Activated T-helper 2 cell treated with anti-CD3 and anti-CD28 coated beads, Interferon-gamma antibody, Interleukin-2, Interleukin-4, amounts not matched to agents 10 μg/mL and 5 μg/mL and 100 μg/mL, durations not matched to agents 14 hours and 24 hours and 36 hours (primary cell): ENCODE measurements around the gene ASIC1. TPM values are rescaled to one million over a fixed set of nuclear protein-coding genes. Genes with fewer than 3 reads are reported as not detected.
A peak's percentile ranks its signal among the peaks of the same experiment; 100 is the strongest.

Experiments
- DNase-seq: peaks from one replicate; pipeline ENCODE4 v3.0.0; 2021; ENCODE audit warnings: low spot score
- H3K27ac Mint-ChIP-seq: one replicate; pipeline ENCODE4 v1.8.0; 2021; ENCODE audit warnings: mixed read lengths
- H3K27me3 Mint-ChIP-seq: one replicate; pipeline ENCODE4 v1.8.0; 2021; ENCODE audit warnings: low read depth, mixed read lengths
- H3K36me3 Mint-ChIP-seq: one replicate; pipeline ENCODE4 v1.8.0; 2021; ENCODE audit warnings: low read depth, mixed read lengths
- H3K4me1 Mint-ChIP-seq: one replicate; pipeline ENCODE4 v1.8.0; 2021; ENCODE audit warnings: low read depth, mixed read lengths
- H3K4me3 Mint-ChIP-seq: one replicate; pipeline ENCODE4 v1.8.0; 2021; ENCODE audit warnings: low read depth, mild to moderate bottlenecking, moderate library complexity, mixed read lengths
- H3K9me3 Mint-ChIP-seq: one replicate; pipeline ENCODE4 v1.8.0; 2021; ENCODE audit warnings: mixed read lengths
- intact Hi-C: fragments of 100-400 bp; cut with micrococcal nuclease; formaldehyde crosslinking; loops from one replicate; pipeline ENCODE4 v1.15.1; 2023
- total RNA-seq: library from RNA; stranded (reverse); gene quantifications from 2 replicates; pipeline ENCODE4 v1.2.3, GENCODE V29; 2022

The ASIC1 gene
- total RNA-seq, 1 donor from 2014 or later: 20.7 TPM

DNA sequence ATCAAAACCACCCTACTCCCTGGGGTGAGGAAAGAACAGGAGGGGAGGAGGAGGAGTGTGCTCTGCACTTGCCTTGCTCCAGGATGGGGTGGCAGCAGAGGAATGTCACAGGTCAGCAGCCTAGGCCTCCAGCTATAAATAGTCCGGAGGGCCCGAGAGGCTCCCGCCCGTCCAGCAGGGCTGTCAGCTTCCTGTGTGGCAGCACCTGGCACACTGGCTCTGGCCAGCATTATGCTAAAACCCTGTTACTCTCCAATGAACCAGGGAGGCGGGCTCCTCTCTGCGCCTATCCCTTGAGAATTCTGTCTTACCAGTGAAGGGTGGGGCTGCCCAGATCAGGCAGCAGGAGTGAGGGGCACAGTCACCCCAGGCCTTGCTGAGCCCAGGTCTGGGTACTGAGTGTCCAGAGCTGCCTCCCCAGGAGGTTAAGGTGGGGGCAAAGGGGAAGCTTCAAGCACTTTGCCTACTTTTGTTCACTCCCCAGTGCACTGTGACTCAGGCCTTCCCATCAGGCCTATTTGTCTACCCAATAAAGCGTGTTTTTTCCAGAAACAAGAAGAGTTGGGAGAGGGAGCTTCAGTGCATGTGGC is 53.5 kb downstream of the ASIC1 start:
- Mint-ChIP-seq H3K36me3 (peaks cover 16% of the 10 kb centered on the region), H3K27ac (peak overlapping the region; percentile 98), H3K4me3 (peak overlapping the region; percentile 99), H3K27me3 (no peaks in the 10 kb centered on the region), H3K4me1 (peaks cover 23% of the 10 kb centered on the region), H3K9me3 (no peaks in the 10 kb centered on the region)
- no peak for DNase-seq
- intact Hi-C loops: loop anchor here (1.0 kb wide), 1 partner anchor 26 kb away; the partner anchor contains the start of gene SMARCD1

DNA sequence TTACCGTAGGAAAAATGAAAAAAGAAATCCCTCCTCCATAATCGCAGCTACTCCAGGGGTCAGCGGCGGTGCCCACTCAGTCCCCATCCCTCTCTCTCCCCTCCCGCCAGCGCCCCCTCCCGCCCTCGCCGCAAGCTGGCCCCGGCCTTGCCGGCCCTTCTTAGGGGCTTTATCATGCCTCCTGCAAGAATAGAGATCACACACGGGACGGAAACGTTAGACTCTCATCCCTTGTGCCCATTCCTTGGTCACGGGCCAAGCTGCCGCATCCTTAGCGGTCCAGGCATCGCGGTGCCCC is 53.9 kb downstream of the ASIC1 start:
- intact Hi-C loops: loop anchor here (1.0 kb wide), 1 partner anchor 26 kb away; the partner anchor contains the start of gene SMARCD1

DNA sequence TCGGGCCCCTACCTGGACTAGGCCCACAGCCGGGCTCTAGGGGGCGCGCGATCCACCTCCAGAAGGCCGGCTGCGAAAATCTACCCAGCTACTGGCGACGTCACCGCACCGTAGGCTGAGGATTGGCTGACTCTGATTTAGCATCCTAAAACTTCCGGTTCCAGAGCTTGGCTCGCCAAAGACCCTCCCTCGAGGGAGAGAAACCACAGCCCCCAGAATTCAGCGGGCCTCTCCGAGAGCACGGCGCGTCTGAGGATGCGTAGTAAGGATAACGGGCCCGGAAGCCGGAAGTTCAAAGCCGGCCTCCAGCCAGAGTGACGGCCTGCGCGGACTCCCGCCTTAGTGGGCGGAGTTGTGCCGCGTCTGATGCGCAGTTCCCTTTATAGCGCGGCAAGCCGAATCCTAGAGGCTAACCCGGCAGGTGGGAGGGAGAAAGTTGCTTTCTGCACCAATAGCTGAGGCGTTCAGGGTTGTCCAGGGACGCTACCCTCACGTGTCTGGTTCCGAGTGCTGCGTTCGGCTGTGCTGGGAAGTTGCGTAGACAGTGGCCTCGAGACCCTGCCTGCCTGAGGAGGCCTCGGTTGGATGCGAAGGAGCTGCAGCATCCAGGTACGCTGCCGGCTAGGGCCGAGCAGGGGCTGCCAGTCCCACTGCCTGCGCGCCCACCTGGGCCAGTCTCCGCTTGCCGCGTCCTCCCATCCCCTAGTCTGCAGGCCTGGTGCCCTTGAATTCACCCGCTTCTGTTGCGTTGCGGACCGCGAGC is 54.5 kb downstream of the ASIC1 start, which contains the start of gene COX14:
Gene COX14 (plus strand): TSS at position 544 of the 763 bp plus-strand sequence. CDS start 7,808 bp downstream, outside the sequence.
- Mint-ChIP-seq H3K9me3 (no peaks in the 10 kb centered on the region), H3K4me3 (peak within 1 kb of the TSS; percentile 99), H3K36me3 (peaks cover 24% of the 10 kb centered on the region), H3K4me1 (peaks cover 24% of the 10 kb centered on the region), H3K27me3 (no peaks in the 10 kb centered on the region), H3K27ac (peak within 1 kb of the TSS; percentile 98)
- intact Hi-C loops: loop anchor here (1.0 to 2.0 kb wide), 3 partner anchors 27 to 289 kb away; partner anchors contain the start of genes CERS5, LARP4 and SMARCD1
- peak; percentile 99 for DNase-seq

More for the DNA sequence above, 53.9 kb downstream of the ASIC1 start:
- DNase-seq: no peak
- Mint-ChIP-seq H3K36me3 (peaks cover 19% of the 10 kb centered on the region), H3K4me1 (peaks cover 24% of the 10 kb centered on the region), H3K9me3 (no peaks in the 10 kb centered on the region), H3K4me3 (peak overlapping the region; percentile 99), H3K27ac (peak overlapping the region; percentile 98), H3K27me3 (no peaks in the 10 kb centered on the region)

DNA sequence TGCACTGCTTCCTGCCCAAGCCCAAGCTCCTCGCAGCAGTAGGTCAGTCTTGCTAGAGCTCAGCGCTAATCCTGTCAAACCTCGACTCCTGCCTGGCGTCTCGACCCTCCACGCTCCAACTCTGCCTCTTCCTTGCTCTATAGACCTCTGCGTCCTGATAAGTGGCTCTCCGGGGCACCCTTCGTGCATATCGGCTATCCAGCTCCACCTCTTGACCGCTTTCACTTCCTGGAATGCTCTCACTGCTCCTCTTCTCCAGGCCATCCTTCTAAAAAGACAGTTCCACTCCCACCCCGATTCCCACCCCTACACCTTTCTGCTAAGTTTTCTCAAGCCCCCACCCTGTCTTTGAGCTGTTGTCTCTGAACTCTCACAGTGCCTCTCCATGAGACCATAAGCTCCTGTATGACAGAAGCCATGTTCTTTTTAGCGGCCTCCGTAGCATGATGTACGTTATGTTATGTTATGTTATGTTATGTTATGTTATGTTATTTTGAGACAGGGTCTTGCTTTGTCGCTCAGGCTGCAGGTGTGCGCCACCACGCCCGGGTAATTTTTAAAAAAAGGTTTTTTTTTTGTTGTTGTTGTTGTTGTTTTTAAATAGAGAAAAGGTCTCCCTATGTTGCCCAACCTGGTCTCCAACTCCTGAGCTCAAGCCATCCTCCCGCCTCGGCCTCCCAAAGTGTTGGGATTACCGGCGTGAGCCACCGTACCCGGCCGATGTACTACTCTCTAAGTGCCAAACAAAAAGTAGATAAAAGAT is 55.2 kb downstream of the ASIC1 start:
- Mint-ChIP-seq H3K9me3 (no peaks in the 10 kb centered on the region), H3K4me3 (peak overlapping the region; percentile 99), H3K27me3 (no peaks in the 10 kb centered on the region), H3K4me1 (peaks cover 24% of the 10 kb centered on the region), H3K27ac (peak overlapping the region; percentile 98), H3K36me3 (peaks cover 29% of the 10 kb centered on the region)
- intact Hi-C loops: loop anchor here (1.0 to 2.0 kb wide), 2 partner anchors 55 to 288 kb away; partner anchors contain the start of genes CERS5 and LARP4
- DNase-seq: no peak

DNA sequence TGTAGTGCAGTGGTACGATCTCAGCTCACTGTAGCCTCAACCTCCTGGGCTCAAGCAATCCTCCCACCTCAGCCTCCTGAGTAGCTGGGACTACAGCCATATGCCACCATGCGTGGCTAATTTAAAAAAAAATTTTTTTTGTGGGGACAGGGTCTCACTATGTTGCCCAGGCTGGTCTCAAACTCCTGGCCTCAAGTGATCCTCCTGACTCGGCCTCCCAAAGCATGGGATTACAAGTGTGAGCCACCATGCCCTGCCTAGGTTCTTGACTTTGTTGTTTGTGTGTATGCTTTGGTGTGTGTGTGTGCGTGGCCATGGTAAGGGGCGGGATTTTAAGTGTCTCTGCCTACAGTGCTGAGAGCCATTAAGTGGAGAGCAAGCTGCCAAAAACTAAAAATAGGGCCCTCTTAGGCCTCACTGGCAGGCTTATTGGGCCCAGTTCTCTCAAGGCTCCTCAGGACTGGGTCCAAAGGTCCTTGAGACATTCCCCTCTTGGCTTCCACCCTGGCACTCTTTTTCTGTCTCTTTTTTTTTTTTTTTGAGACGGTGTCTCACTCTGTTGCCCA is 59.7 kb downstream of the ASIC1 start:
- H3K27me3 Mint-ChIP-seq: no peaks in the 10 kb centered on the region
- peaks cover 11% of the 10 kb centered on the region for H3K4me1 Mint-ChIP-seq
- peaks cover 50% of the 10 kb centered on the region for H3K36me3 Mint-ChIP-seq
- no peak overlapping the region for H3K27ac Mint-ChIP-seq
- H3K9me3 Mint-ChIP-seq: no peaks in the 10 kb centered on the region
- intact Hi-C loops: no loop called here
- no peak overlapping the region for H3K4me3 Mint-ChIP-seq
- DNase-seq: no peak

DNA sequence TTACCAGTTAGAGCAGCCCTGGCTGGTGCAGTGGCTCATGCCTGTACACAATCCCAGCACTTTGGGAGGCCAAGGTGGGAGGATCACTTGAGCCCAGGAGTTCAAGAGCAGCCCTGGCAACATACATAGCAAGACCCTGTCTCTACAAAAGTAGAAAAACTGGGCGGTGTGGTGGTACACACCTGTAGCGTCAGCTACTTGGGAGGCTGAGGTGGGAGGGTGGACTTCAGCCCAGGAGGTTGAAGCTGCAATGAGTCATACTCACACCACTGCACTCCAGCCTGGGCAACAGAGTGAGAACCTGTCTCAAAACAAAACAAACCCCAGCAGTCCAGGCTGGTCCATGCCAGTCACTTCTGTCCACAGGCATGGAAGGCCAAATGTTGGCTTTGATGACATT is 62.0 kb downstream of the ASIC1 start:
- no peaks in the 10 kb centered on the region for H3K27me3 Mint-ChIP-seq
- intact Hi-C loops: no loop called here
- no peak overlapping the region for H3K4me3 Mint-ChIP-seq
- peaks cover 4% of the 10 kb centered on the region for H3K4me1 Mint-ChIP-seq
- no peak for DNase-seq
- H3K27ac Mint-ChIP-seq: no peak overlapping the region
- no peaks in the 10 kb centered on the region for H3K9me3 Mint-ChIP-seq
- H3K36me3 Mint-ChIP-seq: peaks cover 57% of the 10 kb centered on the region

DNA sequence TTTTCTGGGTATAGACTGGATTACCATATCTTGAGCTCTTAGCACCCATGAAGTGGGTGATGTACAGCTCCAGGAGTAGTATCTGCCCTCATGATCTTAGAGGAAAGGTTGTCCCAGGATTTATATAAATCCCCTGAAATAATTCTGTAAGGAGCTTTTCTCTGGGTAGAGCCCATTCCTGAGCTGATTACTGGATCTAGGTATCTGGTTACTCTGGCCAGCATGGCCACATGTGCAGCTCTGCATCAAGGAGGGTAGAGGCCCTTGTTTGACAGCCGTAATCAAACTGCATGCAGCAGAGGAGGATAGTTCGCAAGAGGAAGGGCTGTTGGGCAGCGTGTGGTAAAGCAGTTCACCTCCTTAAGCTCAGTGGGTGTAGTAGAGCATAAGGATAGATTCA is 63.1 kb downstream of the ASIC1 start:
- no peaks in the 10 kb centered on the region for H3K9me3 Mint-ChIP-seq
- H3K4me1 Mint-ChIP-seq: peaks cover 9% of the 10 kb centered on the region
- intact Hi-C loops: no loop called here
- no peaks in the 10 kb centered on the region for H3K27me3 Mint-ChIP-seq
- DNase-seq: no peak
- H3K27ac Mint-ChIP-seq: no peak overlapping the region
- H3K36me3 Mint-ChIP-seq: peaks cover 63% of the 10 kb centered on the region
- H3K4me3 Mint-ChIP-seq: no peak overlapping the region

DNA sequence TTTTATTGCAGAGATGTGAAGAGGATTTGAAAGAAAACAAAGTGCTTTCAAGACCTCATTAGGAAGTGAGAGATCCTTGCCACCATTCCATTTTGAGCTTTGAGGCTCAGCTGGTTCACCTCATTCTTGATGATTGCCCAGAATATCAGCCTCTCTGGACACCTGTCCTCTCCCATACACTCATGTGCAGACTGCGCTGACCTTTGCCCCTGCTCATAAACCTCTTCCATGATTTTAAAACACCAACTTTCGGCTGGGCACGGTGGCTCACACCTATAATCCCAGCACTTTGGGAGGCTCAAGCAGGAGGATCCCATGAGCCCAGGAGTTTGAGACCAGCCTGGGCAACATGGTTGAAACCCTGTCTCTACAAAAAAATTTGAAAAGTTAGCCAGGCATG is 63.6 kb downstream of the ASIC1 start:
- H3K9me3 Mint-ChIP-seq: no peaks in the 10 kb centered on the region
- H3K27ac Mint-ChIP-seq: no peak overlapping the region
- H3K36me3 Mint-ChIP-seq: peaks cover 63% of the 10 kb centered on the region
- DNase-seq: no peak
- H3K4me1 Mint-ChIP-seq: peaks cover 11% of the 10 kb centered on the region
- intact Hi-C loops: no loop called here
- H3K27me3 Mint-ChIP-seq: no peaks in the 10 kb centered on the region
- H3K4me3 Mint-ChIP-seq: no peak overlapping the region

DNA sequence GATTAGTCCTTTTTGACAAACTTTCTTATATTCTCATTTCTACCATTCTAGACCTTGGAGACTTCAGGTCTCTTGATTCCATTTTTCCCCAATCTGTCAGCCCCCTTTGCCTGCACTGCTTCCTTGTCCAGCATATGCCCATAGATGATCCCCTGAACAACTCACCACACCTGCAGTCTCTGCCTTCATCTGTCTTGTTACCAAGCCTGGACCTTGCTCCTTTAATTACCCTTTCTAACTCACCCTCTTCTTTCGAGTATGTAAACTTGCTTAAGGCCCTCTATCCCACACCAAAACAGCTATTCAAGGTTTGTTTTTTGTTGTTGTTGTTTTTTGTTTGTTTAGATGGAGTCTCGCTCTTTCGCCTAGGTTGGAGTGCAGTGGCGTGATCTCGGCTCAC is 64.2 kb downstream of the ASIC1 start:
- H3K27me3 Mint-ChIP-seq: no peaks in the 10 kb centered on the region
- peaks cover 61% of the 10 kb centered on the region for H3K36me3 Mint-ChIP-seq
- H3K4me3 Mint-ChIP-seq: no peak overlapping the region
- DNase-seq: no peak
- no peaks in the 10 kb centered on the region for H3K9me3 Mint-ChIP-seq
- H3K4me1 Mint-ChIP-seq: peaks cover 11% of the 10 kb centered on the region
- intact Hi-C loops: no loop called here
- no peak overlapping the region for H3K27ac Mint-ChIP-seq

DNA sequence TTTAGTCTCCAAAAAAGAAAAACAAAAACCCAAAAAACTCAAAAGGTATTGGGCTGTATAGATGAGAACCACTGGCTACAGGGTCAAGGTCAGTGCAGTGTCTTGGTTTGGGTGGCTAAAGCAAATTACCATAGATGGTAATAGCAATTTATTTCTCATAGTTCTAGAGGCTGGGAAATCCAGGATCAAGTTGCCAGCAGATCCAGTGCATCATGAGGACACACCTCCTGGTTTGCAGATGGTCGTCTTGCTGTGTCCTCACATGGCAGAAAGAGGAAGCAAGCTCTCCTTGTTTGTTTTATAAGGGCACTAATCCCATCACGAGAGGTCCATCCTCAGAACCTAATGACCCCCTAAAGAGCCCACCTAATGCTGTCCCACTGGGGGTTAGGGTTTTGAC is 65.8 kb downstream of the ASIC1 start:
- no peak for DNase-seq
- Mint-ChIP-seq H3K27me3 (no peaks in the 10 kb centered on the region), H3K4me1 (peaks cover 11% of the 10 kb centered on the region), H3K27ac (no peak overlapping the region), H3K36me3 (peaks cover 68% of the 10 kb centered on the region), H3K9me3 (no peaks in the 10 kb centered on the region), H3K4me3 (no peak overlapping the region)
- intact Hi-C loops: no loop called here

DNA sequence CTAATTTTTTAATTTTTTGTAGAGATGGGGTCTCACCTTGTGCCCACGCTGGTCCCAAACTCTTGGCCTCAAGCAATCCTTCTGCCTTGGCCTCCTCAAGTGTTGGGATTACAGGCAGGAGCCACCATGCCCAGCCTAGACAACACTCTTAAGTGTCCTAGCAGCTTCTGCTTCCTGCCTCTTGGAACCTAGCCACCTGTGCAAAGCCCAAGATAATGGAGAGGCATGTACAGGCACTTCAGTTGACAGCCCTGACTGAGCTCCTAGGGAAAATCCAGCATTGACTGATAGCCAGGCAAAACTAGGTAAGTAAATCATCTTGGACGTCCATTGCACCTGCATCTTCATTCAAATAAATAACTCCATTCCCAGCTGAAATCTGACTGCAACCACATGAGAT is 70.2 kb downstream of the ASIC1 start:
- Mint-ChIP-seq H3K9me3 (no peaks in the 10 kb centered on the region), H3K4me3 (no peak overlapping the region), H3K27ac (no peak overlapping the region), H3K27me3 (no peaks in the 10 kb centered on the region), H3K4me1 (peaks cover 11% of the 10 kb centered on the region), H3K36me3 (peaks cover 76% of the 10 kb centered on the region)
- intact Hi-C loops: no loop called here
- no peak for DNase-seq

DNA sequence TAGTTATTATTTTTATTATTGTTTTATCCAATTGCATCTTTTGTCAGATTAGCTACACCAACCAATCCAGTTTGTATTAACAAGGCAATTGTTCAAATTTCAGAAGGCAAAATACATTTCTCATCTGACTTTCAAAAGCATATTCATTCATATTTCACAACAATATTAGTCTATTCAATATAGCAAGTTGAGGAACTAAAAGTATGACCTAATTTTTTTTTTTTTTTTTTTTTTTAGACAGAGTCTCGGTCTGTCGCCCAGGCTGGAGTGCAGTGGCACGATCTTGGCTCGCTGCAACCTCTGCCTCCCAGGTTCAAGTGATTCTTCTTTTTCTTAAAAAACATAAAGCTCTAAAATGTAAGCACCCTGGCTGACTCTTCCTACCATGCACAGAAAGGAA is 71.9 kb downstream of the ASIC1 start:
- Mint-ChIP-seq H3K4me3 (no peak overlapping the region), H3K36me3 (peaks cover 76% of the 10 kb centered on the region), H3K27me3 (no peaks in the 10 kb centered on the region), H3K27ac (no peak overlapping the region), H3K4me1 (peaks cover 14% of the 10 kb centered on the region), H3K9me3 (no peaks in the 10 kb centered on the region)
- intact Hi-C loops: no loop called here
- DNase-seq: no peak
